NCI-H774 (cell line): ENCODE results near the gene SCGB3A1.

Experiments used
- DNase-seq: peaks from one replicate; lab custom pipeline; 2025; lab: John Stamatoyannopoulos, UW

The SCGB3A1 gene

GRCh38 chr5:180591311-180591887 is at the start of gene SCGB3A1:
Gene SCGB3A1 (minus strand): TSS chr5:180591499. CDS start chr5:180591462, 37 bp downstream.
- DNase-seq, result no peak

DNA sequence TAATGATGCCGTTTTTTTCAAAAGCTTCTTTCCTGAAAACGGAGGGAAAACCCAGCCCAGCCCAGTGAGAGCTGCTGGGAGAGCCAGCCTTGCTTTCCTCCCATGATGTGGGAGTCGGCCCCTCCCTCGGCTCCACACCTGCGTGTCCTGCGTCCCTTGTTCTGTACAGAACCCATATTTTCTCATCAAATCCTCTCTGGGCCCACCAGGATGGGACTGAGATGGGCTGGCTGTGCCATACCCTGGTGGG is 49.2 kb upstream of the SCGB3A1 start:
- no peak for DNase-seq

DNA sequence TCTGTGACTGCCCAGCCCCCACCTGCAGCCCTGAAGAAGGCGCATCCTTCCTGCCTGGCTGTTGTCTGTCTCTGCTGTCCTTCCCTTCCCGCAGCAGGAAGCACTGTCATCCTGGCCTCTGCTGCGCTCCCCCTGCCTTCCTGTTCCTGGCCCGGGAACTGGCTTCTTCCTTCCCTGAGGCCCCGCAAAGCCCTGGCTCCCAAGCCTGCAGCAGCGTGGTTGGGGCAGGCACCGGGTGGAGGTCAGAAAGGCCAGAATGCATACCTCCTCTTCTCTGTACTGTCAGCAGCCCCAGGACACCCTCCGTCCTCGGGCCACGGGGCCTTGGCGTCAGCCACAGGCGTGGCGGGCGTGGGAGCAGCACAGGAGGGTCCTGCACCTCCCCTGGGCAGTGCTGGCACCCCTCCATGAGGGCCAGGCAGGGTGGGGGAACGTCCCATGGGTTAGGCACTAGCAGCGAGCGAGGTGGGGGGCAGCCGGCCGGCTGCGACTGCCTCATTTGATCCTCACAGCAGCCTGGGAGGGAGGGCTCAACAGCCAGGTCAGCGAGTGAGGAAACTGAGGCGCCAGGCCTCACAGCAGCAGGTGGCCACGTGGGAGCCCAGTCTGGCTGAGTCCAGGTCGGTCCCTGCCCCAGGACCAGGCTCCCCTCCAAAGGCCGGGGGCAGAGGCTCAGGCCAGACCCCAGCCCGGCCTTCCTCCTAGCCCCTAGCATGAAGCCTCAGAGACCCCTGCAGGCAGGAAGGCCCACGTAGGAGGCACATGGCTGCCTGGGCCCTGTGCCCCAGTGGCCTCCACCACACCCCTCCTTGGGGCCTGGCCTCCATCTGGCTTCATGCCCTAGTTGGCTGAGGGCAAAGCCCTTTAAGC is 48.7 kb upstream of the SCGB3A1 start:
- no peak for DNase-seq

- DNase-seq, result no peak
Observed at GRCh38 chr5:180639287-180639686, 48.0 kb upstream of the SCGB3A1 start.

- no peak for DNase-seq
Observed at GRCh38 chr5:180637962-180638680, 46.8 kb upstream of the SCGB3A1 start.

- DNase-seq, result no peak
Observed at GRCh38 chr5:180636403-180637075, 45.2 kb upstream of the SCGB3A1 start.

DNA sequence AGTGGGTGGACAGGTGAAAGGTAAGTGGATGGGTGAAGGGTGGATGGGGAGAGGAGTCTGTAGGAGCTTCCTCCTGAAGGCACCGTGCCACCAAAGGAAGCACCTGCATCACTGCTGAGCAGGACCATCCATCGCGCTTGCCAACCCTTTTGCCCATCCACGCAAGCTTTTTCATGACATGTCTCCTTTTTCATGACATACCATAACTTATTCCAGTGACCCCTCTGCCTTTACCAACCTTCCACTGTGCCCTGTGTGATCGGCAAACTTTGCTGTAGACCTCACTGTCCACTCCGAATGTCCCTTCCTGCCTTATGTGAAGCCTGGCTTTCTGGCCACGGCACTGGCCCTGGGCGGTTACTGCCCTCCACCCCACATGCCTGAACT is 44.7 kb upstream of the SCGB3A1 start:
- DNase-seq, result no peak

GRCh38 chr5:180633283-180634177 is 42.2 kb upstream of the SCGB3A1 start:
- no peak for DNase-seq

DNA sequence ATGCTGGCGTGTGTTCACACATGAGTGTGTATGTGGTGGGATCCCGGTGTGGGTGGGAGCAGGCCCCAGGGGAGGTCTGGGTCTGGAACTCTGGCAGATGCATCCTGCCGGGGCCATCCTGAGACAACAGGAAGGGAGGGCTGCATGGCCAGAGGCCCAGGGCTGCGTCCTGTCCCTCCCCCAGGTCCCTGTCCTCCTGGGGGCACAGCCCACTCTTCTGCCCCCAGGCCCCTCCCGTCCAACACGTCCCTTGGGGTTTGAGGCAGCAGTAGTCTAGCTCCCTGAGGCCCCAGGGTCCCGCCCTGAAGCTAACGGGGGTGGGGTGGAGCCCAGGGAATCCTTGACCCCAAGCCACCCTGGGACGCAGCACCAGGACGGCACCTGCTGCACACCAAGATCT is 41.5 kb upstream of the SCGB3A1 start:
- no peak for DNase-seq

DNA sequence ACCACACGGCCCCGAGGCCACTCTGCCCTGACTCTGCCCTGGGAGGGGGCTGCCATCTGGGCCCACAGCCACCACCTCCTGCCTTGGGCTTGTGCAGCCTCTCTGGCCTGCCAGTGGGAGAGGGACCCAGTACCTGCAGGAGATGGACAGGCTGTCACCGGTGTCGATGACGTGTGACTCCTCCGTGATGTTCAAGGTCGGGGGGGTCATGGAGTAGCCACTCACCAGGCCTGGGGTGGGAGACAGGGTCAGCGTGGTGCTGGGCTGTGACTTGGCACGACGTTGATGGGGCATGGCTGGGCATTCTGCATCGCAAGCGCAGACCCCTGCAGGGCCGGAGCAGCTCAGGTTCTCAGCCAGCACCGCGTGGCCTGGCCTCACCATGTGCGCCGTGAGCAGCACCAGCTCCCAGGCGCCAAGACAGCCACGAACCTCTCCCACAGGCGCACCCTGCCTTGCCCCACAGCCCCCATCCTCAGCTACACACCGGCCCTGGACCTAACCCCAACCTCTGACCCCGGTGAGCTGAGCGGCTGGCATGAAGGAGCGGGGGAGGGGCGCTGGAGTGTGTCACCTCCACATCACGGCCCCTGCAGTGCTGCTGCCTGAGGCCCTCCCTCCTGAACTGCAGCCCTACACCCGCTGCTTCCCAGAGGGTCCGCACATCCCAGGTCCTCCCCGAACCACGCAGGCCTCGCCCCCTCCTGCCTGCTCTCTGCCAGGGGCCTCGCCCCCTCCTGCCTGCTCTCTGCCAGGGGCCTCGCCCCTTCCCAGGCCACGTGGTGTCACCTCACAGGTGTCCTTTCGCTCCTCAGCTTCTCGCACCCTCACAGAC is 40.5 kb upstream of the SCGB3A1 start:
- DNase-seq, result no peak

GRCh38 chr5:180630426-180630825 is 39.1 kb upstream of the SCGB3A1 start:
- DNase-seq, result no peak

DNA sequence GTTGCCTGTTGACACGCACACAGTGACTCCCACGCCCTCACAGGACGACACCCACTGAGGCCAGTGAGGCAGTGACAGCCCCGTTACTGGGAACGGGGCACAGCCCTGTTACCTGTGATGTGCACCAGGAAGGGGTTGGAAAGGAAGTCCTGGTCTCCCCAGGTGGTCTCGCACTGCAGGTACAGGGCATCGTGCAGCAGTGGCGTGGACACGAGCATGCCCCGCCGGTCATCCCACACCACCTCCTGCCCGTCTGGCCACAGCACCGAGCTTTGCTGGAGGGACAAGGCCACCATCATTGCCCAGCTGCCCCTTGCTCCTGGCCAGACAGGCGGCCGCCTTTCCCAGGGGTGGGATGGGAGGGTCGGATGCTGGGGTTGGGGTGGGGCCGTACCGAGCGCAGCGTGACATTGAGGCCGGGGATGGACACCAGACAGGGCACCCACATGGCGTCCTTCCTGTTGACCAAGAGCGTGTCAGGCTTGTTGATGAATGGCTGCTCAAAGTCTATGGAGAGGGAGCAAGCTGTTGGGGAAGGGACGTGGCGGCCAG is 38.6 kb upstream of the SCGB3A1 start:
- DNase-seq, result no peak

DNA sequence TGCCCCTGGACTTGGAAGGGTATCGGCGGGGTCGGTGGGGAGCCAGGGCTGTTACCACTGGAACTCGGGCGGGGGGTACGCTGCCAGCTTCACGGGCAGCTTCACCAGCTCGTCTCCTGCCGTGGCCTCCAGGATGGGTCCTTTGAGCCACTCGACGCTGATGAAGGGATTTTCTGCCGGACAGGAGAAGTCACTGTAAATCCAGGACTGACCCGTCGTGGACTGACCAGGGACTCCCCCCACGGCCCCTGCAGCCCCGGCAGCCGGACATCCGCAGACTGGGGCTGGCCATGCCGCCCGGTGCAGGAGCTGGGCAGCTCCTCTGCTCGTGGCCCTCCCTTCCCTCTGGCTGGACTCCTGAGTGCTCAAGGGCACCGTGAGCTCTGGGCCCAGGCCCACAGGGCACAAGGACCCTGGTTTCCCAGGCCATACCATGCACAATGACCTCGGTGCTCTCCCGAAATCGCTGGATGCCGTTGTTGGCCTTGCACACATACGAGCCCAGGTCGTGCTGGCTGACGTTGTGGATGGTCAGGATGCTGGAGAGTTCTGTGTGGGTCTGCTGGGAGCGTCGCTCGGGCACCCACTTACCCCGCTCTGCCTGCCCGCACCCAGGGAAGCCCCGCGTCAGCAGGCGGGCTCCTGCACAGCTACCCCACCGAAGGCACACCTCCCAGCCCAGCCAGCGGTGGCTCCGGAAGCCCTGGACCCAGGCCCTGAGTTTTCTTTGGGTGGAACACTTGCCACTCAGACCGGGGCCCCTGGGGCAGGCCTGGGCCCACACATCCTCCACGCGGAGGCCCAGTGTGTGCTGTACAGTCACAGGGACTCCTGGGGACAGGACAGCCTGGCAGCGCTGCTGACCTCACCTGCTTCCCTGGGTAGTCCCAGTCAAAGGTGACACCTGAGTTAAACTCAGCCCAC is 37.8 kb upstream of the SCGB3A1 start:
- no peak for DNase-seq

GRCh38 chr5:180628211-180628610 is 36.9 kb upstream of the SCGB3A1 start:
- DNase-seq, result no peak

DNA sequence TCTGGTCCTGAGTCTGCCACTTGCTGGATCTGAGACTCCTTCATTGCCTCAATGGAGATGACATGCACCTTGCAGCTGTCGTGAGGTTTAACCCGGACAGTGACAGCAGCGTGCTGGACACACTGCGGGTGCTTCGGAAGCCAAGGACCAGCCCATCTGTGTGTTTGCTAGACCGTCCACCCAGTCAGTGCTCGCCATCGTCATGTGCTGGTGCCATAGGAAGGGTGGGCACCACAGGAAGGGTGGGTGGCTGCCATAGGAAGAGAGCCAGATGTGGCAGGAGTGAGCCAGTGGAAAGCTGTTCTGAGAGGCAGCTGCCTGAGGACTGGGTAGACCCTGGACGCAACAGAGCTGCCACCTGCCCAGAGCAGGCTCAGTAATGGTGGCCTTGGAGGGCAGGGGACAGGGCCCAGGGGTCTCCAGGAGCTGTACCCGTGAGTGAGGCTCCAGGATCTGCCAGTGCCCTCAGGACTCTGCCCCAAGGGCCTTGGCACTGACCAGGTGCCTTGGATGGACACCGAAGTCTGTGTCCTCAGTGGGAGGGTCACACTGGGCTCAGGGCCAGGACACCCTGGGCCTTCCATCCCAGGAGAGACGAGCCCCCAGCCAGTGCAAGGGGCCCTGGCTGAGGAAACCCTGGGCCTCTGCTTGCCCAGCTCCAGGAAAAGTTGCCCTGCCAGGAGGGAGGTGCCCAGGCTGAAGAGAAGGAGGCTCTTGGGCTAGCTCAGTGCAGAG is 36.3 kb upstream of the SCGB3A1 start:
- no peak for DNase-seq

GRCh38 chr5:180626661-180627385 is 35.5 kb upstream of the SCGB3A1 start:
- DNase-seq, result no peak

GRCh38 chr5:180625791-180626660 is 34.7 kb upstream of the SCGB3A1 start:
- DNase-seq, result no peak
